GM21367 (cell line): Measurements from ENCODE around the gene TMEM87B.

Source experiments
- ATAC-seq: cut with Tn5 transposase; IDR thresholded peaks from one replicate; pipeline ENCODE4 v1.9.1; 2021; ENCODE audit not compliant: unreplicated experiment

The TMEM87B gene

DNA sequence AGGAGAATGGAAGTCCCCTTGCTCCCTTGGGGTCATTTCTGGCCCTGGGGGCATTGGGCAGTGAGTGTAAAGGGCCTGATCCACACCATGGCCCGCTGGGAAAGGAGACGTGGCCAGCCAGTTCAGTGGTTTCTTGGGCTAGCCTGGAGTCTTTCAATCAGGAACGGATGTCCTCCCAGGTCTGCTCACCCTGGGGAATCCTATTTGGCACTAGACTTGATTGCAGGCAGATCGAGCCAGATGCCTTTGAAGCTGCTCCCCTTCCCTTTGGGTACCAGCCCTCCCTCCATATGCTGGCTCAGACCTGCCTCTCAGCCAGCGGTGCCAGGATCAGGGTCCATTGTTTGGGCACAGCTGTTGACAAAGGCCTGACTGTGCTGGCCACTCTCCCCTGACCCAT is 94.1 kb downstream of the TMEM87B start:
- no peak for ATAC-seq

DNA sequence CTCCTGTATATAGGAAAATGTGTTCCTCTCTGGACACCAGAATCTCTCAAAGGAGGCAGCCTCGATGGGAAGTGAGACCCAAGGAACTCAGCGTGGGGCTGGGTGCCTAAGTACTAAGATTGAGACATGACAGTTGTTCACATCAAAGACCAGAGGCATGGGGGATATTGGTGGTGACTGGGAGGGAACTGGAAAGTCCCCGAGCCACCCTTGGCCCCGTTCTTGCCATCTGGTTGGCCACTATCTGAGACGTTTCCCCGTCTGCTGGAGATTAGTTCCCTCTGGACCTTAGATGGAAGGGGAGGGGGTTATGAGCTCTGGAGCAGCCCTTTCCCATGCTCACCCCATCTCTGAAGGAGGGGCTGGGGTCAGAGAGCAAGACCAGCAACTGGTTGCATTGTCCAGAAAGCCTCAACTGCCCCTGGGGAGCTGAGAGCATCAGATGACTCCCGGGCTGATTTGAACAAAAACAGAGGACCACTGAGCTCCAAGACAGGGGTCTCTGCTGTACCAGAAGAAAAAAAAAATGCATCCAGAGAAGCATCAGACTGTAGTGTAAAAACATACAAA is 94.9 kb downstream of the TMEM87B start:
- ATAC-seq: no peak

DNA sequence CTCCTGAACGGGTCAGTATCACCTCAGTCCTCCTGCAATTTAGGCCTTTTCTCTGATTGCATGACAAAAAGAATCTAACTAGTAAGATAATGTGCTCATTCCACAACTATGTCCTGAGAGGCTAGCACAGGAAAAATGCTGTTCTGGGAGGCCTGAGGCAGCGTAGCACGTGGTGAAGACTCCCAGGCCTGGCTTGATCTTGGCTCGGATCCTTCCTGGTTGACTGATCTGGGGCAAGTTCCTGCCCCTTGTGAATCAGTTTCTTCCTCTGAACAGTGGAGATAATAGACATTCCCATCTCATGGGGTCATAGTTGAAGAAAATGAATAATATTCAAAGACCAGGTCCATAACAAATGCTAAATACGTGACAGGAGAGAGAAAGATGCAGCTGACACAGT is 95.4 kb downstream of the TMEM87B start:
- ATAC-seq: no peak

DNA sequence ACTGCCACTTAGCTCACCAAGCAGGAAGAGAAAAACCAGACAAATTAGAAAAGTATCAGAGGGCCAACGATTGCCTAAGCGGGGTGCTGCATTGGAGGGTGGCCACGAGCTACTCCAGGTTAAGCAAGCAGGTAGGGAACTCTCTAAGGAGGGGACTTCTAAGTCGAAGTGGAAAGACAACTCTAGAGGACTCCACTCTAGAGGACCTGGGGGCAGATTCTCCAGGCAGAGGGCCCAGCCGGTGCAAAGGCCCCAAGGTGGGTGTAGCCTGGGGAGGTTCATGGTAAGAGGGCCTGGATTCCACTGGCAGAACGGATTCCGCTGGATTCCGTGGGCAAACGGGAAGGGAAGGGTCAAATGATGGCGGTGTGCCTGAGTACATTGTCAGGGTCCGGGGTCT is 95.8 kb downstream of the TMEM87B start:
- ATAC-seq: no peak

DNA sequence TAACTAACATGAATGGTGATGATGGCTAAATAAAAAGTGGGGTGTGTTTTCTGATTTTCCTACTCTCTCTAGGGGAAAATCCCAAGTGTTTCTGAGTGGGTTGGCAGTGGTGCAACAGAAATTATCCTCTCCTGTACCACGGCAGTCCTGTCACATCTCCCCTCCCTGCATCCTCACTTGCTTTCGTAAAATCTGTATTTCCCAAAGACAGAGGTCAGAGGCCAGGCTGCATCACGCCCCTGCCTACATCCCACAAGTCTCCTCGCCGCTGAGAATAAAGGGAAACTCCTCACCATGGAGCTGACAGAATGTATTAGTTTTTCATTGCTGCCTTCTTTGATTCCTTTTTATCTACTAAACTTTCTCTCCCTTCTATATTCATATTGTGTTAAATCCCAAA is 96.2 kb downstream of the TMEM87B start:
- ATAC-seq: no peak

DNA sequence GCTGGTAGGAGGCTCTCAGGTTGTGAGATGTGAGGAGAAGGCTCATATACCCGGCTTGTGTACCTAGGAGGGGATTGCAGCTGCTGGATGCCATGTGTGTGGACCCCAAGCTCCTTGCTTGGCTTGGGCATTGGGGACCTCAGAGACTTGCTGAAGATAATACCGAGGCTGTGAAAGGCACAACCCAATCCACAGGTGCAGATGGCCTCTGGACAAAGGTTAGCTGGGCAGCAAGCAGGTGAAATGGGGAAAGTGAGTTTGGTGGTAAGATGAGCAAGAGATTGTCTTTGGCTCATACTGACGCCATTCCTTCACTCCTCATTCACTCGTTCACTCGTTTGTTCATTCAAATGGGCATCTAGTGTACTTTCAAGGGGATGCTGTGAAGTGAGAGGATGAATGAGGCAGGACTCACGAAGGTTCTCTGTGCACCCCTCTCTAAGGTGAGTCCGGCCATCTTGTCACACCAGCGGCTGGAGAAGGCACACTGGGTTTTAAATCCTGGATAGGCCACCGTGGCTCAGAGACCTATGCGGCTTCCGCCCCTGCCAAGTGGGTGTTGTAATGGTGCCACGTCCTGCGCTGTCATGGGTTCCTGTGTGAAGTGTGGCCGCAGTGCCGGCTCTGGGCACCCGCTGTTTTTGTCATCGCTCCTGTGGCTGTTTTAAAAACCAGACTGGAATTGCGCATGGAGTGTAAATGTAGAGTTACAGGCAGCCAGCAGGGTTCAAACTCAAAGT is 96.8 kb downstream of the TMEM87B start:
- no peak for ATAC-seq

DNA sequence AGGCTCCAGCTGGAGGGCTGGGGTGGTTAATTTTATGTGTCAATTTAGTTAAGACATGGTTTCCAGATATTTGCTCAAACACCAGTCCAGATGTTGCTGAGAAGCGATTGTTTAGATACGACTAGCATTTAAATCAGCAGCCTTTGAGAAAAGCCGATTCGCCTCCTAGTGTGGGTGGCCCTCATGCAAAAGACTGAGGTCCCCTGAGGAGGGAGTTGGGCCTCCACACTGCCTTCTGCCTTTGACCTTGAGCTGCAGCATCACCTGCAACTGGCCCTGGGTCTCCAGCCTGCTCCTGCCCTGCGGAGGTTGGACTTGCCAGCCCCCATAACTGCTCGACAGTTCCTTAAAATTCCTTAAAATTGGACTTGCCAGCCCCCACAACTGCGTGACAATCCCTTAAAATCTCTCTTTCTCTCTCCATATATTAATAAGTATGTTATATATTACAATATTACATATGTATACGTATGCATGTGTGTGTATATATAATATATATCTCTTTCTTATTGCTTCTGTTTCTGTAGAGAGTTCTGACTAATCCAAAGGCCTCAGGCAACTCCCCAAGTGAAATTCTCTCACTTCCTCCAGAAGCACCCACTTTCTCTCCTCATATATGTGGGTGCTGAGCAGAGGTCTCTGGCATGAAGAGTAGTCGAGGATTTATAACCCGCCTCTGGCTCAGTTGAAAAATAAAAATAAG is 97.6 kb downstream of the TMEM87B start:
- no peak for ATAC-seq

DNA sequence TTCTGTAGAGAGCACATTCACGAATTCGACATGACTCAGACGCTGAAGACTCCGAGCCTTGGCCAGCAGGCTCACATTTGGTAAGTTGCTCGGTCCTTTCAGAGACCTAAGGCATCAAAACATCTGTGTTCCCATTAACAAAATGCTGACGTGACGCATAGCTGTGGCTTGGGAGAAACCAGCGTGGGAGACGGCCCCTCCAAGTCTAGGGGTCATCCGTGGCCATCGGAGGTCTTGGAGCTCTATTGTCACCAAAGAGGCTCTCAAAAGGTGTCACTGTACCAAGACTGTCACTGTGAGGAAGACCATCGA is 98.1 kb downstream of the TMEM87B start:
- ATAC-seq: no peak

DNA sequence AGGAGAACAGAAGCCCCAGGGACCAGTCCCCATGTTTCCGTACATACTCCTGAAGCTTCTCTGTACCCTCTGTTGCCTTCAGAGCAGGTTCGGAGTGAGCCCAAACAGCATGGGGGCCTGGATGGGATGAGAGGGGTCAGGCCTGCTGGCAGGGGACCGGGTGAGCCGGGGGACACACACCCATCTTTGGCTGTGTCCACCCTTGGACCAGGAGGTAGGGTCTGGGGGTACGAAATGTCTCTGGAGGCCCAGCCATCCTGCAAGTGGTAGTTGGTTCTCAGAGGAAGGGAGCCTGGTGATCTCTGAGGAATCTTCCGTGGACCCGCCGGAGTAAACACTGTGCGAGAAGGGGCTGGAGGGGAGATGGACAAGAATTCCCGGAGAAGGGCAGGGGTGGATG is 98.4 kb downstream of the TMEM87B start:
- no peak for ATAC-seq

DNA sequence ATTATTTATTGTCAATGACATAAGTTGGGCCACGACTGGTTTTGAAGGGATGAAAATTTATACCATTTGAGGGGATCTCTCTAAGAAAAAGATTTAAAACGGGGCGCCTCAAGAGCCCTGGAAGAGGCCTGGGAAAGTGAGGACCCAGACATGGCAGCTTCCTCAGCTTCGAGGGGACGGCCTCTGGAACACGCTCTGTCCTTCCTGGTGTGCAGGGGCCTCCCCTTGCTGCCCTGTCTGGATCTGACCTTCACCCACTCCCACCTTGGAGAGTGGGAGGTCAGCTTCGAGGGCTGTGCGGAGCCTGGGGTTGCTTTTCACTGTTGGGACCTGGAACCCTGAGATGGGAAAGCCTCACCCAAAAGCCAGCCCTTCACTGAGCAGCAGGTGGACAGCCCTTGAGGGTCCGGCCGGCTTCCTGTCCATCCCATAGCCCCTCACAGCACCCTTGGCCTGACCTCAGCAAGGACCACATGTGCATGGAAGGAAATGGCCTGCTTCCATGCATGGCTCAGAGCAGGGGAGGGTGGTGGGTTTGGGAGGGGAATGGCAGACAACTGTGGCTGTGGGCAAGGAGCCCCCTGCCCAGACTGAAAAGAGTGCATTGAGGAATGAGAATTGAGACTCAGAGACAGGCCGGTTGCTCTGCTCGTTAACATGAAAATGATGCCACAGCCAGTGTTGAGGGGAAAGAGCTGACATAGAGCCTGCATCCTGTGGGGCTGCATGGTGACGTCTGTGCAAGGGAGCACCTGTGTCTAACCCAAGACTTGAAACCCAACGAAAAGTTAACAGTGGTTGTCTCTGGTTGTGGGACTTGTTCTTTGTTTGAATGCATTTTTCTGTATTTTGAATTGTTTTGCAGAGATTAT is 99.4 kb downstream of the TMEM87B start:
- no peak for ATAC-seq

DNA sequence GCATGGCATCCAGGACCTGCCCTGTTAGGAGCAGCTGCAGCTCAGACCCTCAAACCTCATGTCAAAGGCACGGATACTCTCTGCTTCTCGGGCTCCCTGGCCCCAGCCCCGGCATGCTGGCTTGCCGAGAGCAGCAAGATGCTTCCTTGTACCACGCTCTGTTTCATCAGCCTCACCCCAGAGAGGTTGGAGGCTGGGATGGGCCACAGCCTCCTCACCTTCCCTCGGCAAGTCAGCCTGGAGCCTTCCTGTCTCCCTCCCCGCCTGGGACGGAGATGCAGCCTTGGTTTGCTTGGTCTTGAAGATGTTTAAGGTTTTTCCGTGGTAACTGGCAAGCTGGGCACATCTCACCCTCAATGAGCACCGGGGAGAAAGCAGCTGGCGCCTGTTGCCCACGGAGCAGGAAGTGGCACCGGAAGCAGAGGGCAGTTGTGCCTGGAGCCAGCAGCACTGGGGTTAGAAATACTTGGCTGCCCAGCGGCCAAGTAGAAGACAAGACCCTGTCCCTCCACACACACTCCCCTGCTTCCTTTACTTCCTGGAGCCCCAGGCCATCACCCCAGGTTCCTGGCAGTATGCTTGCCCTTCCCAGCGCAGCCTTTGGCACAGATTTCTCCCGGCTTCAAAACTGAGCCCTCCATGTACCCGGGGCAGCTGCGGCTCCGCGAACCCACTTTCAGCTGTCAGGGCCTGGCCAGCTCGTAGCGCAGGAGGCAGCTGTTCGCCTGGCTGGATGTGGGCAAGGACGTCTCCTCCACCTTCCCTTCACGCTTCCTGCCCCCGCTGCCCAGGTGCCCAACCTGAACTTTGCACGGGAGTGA is 100.5 kb downstream of the TMEM87B start:
- ATAC-seq: no peak

DNA sequence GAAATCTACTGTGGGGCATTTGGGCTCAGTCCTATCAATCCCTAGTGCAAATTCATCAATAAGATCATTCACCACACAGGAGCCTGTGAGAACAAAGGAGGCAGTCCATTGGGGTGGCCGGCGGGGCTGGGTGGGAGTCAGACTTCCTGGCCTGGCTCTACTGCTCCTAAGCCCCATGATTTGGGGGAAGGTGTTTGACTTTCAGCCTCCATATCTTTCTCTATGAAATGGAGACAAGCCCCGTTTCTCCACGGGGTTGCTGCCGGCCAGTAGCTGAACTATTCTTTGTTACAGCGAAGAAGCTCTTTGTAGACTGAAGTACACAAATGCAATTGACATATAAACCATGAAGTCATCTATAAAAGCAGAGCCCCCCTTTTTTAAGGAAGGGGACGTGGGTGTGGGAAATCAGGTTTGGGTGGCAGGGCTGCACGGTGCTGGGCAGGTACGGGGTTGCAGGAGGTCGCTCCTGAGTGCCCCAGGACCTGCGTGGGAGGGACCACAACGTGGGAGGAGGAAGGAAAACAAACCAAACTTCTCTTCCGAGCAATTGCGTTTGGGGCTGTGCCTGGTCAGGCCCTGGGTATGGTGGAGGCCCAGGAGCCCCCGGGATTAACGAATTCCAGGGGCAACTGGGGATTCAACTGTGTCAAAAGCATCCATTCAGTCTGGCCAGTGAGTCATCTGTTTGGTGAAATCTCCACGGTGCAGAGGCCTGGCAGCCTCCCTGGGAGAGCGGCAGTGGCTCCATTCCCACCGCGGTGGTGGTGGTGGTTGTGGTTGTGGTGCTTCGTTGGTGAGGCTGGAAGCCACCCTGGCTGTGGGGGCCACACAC is 101.3 kb downstream of the TMEM87B start:
- no peak for ATAC-seq

DNA sequence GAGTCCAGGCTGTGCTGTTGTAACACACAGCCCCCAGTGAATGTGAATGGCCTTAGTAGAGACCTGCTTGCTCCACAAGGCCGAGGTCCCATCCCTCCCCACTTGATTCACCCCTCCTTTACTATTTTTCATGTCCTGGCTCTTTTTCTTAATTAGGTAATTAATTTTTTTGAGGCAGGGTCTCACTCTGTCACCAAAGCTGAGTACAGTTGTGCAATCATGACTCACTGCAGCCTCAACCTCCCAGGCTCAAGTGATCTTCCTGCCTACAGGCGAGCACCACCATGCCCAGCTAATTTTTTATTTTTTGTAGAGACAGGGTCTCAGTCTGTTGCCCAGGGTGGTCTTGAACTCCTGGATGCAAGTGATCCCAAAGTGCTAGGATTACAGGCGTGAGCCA is 102.4 kb downstream of the TMEM87B start:
- ATAC-seq: no peak

DNA sequence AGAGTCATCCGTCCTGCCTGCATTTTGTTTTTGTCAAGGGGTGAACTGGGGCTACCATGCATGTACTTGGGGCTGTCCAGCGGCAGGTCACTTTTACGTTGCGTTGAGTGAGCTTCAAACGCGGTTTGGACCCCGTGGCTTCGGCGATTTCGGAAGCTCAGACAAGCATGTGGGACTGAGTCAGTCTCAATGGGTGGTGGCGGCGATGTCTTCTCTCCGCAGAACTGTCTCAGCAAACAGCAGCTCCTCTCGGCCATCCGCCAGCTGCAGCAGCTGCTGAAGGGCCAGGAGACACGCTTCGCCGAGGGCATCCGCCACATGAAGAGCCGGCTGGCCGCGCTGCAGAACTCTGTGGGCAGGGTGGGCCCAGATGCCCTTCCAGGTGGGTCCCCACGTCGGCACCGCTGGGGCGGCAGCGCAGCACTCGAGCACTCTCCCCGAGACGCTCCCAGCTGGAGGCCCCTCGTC is 104.4 kb downstream of the TMEM87B start:
- ATAC-seq: no peak

DNA sequence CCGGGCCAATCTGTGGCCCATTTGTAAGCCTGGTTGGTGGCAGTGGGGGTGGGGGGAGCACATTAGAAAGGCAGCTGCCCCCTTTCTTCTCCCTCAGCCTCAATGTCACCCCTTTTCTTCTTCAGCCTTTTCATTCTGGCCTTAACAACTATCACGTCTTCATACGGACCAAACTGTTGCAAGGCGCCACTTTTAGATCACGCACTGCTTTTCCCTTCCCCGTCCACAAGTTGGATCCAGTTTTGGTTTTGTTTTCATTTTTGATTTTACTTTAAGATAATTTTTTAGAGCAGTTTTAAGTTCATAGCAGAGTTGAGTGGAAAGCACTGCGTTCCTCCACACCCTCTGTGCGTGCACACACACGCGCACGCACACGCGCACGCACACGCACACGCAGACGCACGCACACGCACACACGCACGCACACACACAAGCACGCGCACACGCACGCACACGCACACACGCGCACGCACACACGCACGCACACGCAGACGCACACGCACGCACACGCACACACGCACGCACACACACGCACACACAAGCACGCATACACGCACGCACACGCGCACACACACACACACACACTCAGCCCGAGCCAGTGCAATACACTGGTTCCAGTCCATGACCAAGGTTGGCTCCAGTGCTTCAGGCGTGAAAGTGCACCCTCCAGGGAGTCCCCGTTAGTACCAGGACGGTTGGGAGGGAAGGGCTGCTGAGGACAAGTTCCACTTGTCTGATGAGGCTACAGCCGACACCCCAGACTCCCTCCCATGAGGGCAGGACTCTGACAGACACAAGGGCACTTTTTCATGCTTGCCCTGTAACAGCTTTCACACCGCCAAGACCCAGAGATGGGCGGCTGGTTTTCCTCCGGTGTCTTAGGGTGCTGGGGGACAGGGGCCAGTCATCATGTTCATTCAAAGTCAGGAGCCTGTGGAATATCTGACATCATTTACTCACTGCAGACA is 105.5 kb downstream of the TMEM87B start:
- ATAC-seq: no peak

DNA sequence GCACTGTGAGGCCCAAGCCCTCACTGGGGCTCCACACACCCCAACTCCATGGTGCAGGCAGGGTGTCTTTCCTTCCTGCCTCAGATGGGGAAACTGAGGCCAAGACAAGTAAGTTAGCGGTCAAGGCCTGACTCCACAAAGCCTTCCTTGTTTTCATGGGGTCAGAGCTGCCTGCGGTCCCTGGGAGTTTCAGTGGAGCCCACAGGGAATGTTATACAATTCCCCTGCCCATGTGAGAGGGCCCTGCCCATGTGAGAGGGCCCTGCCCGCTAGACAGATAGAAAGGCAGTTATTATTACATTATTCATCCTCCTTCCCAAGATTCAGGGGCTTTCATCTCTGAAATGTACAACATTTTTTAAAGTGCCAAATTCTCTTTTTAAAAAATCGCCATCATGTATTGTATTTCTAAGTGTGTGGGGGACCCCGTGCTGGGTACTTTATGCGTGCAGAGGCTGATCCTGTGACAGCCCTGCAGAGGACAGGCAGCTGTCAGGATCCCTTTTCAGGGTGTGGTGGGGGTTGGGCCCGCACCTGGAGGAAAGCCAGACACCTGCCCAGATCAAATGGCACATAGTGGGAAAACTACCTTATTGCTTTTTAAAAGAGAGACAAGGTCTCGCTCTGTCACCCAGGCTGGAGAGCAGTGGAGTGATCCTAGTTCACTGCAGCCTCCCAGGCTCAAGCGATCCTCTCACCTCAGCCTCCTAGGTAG is 106.5 kb downstream of the TMEM87B start:
- no peak for ATAC-seq

DNA sequence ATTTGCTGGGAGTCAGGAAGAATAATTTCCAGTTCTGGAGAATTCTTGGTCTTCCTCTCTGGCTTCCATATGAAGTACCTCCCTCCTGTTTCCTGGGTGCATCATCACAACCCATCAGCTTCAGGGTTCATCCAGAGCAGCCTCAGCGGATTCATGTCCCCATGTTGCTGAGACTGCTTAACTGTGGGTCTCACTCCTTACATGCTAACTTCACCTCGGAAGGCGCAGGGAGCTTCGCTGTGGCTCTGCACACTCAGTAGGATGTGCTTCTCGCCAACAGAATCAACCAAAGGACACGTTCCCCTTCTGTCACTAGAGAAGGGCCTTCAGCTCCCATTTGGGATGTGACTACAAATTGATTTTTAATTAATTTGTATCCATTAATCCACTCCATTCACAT is 107.3 kb downstream of the TMEM87B start:
- no peak for ATAC-seq

DNA sequence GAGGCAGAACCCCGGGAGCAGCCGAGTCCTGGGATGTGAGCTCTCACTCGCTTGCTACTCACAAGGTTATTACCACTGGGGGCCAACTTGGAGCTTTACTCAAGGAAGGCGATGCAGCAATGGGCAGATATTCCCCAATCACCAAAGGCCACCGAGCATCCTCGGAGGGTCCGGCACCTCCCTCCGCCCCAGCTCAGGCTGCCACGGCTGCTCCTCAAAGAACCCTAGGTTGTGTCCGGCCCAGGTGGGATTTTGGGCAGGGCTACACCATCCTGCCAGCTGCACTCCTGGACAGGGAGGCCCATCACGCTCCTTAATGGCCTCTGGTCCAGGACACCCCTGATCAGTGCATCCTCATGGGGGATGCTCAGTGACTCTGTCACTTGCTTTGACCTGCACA is 107.9 kb downstream of the TMEM87B start:
- no peak for ATAC-seq
